GM19467 (cell line): ENCODE measurements around the gene RAB14.
"Not testable (repeated sequence)": the region's sequence is repeated elsewhere in the genome, so short reads cannot be mapped to it uniquely, and the experiment has no call there.

ENCODE experiments used
- ATAC-seq: cut with Tn5 transposase; IDR thresholded peaks from one replicate; pipeline ENCODE4 v1.9.1; 2021; ENCODE audit warnings: mild to moderate bottlenecking, moderate library complexity; ENCODE audit not compliant: unreplicated experiment

RAB14 gene

DNA sequence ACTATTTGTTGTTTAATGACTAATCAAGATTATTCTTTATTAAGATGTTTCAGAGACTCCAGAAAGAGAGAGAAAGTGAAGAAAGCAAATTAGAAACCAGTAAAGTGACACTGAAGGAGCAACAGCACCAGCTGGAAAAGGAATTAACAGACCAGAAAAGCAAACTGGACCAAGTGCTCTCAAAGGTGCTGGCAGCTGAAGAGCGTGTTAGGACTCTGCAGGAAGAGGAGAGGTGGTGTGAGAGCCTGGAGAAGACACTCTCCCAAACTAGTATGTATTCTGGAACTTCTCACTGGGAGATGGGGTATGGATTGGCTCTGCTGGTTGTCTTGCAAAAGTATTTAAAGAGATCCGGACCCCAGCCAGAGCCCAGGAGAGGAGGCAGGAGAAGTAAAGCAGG, 33.6 kb downstream of the RAB14 start:
- no peak for ATAC-seq

DNA sequence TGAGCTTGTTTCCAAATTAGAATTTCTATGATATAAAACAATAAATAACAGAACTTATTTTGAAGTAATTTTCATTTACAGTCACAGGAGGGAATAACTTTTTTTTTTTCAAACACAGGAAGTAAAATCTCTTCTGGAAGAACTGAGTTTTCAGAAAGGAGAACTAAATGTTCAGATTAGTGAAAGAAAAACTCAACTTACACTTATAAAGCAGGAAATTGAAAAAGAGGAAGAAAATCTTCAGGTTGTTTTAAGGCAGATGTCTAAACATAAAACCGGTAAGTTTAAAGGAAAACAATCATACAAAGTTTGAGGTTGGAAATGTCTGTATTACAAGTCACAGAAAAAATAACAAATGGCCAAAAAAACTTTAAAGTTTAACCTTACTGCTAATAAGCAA, 41.6 kb downstream of the RAB14 start:
- no peak for ATAC-seq

DNA sequence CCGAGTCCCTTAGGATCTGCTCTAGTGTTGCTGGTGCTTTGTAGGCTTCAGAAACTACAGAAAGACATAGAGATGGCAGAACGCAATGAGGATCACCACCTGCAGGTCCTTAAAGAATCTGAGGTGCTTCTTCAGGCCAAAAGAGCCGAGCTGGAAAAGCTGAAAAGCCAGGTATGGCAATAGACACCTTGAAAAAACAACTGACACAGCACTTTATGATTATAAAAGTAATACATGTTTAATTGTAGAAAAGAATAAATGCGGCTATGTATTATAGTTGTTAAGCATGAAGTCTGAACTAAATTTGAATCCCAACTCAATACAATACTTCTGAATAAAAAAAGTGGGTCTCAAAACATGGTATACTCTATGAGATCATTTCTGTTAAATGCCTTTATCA, 43.7 kb downstream of the RAB14 start:
- no peak for ATAC-seq

DNA sequence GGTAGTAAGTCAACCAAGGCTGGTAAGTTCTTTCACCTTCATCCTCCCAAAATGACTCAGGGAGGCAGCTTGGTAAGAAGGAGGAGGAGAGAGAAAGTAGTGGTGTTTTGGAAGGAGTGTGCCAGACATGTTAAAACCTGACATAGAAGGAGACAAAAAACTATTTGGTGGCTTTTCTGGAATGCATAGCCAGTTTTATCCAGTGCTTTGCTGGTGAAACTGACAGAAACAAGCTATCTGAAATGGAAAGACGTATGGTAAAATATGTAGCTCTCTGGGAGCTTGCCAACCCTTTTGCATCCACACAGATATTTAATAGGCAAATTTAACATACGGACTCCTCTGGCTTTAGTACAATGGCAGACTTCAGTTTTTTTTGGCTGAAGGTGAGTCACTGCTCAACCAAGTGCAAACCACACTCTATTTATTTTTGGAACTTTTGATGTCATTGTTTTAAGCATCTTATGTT, 45.4 kb downstream of the RAB14 start:
- ATAC-seq = peak; percentile 56

DNA sequence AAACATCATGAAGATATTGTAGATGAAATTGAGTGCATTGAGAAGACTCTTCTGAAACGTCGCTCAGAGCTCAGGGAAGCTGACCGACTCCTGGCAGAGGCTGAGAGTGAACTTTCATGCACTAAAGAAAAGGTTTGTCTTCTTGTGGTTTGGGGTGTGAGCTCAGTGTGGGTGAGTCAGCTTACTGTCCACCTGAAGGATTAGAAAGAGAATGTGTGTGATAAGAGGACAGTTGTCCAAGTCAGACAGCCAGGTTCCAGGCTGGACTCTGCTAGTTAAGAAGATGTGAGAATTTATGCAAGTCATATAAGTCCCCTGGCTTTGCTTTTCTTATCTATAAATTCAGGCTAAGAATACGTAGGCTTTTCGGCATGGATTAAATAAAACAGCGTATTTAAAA, 46.9 kb downstream of the RAB14 start:
- no peak for ATAC-seq

DNA sequence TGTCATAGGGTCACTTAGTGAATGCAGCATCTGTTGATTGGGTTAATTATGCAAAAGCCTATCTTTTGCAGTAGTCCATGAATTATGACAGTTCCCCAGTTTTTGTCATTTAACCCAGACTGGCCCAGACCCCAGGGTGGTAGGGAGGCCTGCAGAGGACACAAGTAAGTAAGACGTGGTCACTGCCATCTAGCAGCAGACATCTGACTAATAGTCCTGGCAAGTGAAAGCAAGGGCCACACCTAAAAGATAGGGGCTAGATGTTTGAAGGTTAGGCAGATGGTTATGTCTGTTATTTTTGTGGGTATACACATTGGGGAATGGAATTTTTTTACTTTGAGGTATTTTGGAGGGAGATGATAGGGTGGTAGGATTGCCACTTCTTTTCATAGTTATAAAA, 48.0 kb downstream of the RAB14 start:
- no peak for ATAC-seq

DNA sequence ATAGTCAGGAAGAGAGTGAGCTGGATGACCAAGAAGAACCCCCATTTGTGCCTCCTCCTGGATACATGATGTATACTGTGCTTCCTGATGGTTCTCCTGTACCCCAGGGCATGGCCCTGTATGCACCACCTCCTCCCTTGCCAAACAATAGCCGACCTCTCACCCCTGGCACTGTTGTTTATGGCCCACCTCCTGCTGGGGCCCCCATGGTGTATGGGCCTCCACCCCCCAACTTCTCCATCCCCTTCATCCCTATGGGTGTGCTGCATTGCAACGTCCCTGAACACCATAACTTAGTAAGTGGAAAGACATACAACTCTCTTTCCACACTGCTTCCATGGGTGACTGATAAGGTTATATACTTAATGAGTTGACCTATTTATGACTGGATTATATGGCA, 51.5 kb downstream of the RAB14 start:
- ATAC-seq = no peak

DNA sequence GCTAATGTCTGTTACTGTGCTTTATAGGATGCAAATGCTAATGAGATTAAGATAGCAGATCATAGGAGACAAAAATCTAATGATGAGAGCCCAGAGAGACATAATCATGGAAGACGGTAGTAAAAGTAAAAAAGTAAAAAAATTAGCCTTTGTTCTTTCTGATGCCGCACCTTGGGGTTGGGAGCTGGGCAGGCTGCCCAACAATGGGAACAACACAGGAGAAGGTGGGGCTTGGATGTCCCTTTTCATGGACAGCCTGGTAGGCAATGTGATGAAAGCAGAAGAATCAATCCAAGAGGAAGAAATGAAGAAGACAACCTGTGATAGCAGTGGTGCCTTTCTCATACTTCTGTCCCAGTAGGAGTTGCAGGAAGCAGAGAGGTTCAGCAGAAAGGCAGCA, 57.2 kb downstream of the RAB14 start:
- ATAC-seq = no peak

DNA sequence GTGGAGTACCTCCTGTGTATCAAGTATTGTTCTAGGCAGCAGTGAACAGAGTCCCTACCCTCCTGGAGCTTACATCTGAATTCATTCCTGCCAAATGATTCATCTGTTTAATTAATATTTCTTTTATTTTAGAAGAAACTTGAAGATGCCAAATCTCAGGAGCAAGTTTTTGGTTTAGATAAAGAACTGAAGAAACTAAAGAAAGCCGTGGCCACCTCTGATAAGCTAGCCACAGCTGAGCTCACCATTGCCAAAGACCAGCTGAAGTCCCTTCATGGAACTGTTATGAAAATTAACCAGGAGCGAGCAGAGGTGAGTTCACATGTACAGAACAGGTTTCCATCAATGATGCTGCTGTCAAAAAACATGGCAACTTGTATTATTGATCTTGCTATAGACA, 57.9 kb downstream of the RAB14 start:
- ATAC-seq = no peak

DNA sequence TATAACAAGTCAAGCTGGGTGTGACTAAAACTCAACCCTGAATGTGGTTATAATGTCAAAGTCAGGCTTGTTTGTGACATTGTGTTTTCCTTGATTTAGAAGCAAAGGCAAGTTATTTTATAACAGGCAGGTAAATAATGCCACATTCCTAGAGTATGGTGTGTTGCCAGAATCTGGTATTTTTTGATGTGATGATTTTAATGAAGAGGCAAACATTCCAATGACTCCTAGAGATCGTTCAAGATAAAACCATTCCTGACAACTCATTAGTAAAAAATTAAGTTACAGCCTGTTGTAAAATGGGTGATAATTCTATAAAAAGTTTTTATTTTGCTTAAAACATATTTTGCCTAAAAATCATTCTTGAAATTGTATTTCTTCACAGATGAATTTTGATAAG, 60.0 kb downstream of the RAB14 start:
- ATAC-seq = no peak

DNA sequence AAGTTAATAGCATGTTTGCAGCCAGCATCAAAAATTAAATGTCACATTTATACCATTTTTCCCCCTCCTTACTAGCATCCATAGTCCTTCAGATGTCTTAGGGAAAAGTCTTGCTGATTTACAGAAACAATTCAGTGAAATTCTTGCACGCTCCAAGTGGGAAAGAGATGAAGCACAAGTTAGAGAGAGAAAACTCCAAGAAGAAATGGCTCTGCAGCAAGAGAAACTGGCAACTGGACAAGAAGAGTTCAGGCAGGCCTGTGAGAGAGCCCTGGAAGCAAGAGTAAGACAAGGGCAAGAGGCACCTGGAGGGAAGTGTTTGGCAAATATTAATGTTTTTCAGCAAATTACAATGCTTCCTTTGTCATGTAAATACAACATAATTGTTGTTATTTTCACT, 60.4 kb downstream of the RAB14 start:
- no peak for ATAC-seq

DNA sequence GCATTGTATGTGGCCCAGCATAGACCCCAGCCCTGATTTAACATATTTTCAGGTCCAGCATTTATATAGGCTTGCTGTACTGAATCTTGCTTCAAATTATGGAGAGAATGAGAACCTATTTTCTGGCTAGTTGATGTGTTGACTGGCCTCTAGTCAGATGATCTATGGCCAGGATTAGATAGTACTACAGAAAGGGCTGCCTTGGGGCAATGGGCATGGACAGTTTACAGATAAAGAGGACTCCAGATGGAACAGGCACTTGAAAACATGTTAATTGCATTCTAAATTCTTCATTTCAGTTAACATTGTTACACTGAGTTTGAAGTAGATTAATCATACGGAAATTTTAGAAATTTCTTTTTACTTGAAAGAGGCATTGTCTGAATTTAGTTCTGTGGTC, 61.5 kb downstream of the RAB14 start:
- no peak for ATAC-seq

DNA sequence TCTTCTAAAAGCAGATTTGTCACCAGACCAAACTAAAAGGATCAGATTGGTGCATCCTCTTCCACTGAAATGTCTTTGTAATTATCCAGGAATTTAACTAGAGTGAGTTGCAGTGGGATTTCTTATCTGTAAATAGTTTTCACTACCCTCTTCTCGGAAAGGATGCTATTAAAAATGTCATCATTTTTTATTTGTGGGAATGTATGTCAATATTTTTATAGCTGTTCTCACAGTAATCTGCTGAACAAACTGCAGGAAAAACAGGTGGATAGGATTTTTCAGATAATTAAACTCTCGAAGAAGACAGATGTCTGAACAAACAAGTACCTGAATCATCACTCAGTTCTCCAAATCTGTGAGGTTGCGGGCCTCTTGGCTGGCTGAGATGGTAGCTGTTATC, 62.7 kb downstream of the RAB14 start:
- ATAC-seq = no peak

DNA sequence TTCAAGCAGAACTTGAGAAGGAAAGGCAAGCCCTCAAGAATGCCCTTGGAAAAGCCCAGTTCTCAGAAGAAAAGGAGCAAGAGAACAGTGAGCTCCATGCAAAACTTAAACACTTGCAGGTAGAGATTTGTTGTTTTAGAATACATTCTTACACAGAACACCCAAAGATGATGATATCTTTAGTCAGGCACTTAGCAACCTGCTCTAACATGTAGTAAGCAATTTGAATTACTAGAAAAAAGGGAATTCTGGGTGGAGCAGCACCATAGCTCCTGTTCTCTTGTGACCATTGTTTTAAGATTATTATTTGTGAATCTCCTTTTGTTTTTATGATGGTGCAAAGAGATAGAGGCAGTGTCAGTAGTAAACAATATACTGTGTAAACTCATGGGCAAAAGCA, 63.1 kb downstream of the RAB14 start:
- ATAC-seq = no peak

DNA sequence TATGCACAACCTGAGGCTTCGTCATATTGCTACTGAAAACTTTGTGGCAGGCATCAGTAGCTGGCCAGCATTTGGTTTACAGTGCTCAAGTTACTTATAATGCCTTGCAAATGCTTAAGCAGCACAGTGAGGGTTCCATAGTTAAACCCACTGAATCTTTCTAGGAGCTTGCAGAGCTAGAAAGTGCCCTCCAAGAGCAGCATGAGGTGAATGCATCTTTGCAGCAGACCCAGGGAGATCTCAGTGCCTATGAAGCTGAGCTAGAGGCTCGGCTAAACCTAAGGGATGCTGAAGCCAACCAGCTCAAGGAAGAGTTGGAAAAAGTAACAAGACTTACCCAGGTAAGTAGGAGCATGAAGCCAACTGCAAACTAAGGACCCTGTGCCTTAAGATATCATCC, 66.0 kb downstream of the RAB14 start:
- ATAC-seq = no peak

DNA sequence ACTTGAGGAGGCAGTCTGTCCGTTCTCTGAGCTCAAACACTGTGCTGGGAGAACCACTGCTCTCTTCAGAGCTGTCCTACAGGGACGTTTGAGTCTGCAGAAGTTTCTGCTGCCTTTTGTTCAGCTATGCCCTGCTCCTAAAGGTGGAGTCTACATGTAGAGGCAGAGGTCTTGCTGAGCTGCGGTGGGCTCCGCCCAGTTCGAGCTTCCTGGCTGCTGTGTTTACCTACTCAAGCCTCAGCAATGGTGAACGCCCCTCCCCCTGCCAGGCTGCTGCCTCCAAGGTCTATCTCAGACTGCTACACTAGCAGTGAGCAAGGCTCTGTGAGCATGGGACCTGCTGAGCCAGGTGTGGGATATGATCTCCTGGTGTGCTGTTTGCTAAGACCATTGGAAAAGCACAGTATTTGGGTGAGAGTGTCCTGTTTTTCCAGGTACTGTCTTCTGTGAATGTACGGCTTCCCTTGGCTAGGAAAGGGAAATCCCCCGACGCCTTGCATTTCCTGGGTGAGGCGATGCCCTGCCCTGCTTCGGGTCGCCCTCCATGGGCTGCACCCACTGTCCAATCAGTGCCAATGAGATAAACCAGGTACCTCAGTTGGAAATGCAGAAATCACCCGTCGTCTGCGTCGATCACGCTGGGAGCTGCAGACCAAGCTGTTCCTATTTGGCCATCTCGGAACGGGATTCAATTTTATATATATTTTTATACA, 68.4 kb downstream of the RAB14 start:
- ATAC-seq = no peak

DNA sequence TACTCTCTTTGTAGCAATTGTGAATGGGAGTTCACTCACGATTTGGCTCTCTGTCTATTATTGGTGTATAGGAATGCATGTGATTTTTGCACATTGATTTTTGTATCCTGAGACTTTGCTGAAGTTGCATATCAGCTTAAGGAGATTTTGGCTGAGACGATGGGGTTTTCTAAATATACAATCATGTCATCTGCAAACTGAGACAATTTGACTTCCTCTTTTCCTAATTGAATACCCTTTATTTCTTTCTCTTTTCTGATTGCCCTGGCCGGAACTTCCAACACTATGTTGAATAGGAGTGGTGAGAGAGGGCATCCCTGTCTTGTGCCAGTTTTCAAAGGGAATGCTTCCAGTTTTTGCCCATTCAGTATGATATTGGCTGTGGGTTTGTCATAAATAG, 72.3 kb downstream of the RAB14 start:
- not testable (repeated sequence) for ATAC-seq
